Stimulated activated CD8-positive, alpha-beta memory T cell treated with anti-CD3 and anti-CD28 coated beads, Interleukin-4, amount 100 ng/mL, for 4 hours (primary cell): ENCODE data around the gene TRAP1.
"Not testable (repeated sequence)": the region's sequence is repeated elsewhere in the genome, so short reads cannot be mapped to it uniquely, and the experiment has no call there.

Source experiments
- DNase-seq, 2 donors: peaks; one replicate each; pipeline ENCODE4 v3.0.0-alpha.2; 2020; ENCODE audit warnings: low read depth in 2 of 2, low spot score in 1 of 2

TRAP1 gene

DNA sequence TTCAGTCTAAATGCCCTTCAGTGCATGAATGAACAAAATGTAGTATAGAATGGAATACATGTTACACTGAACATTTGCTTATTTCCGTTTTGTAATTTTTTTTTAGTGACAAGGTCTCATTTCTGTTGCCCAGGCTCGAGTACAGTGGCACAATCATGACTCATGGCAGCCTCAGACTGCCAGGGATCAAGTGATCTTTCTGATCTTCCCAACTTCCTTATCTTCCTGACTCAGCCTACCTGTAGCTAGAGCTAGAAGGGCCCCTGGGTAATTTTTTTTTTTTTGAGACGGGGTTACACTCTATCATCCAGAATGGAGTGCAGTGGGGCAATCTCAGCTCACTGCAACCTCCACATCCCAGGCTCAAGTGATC, 98.6 kb downstream of the TRAP1 start:
- no peak for DNase-seq

DNA sequence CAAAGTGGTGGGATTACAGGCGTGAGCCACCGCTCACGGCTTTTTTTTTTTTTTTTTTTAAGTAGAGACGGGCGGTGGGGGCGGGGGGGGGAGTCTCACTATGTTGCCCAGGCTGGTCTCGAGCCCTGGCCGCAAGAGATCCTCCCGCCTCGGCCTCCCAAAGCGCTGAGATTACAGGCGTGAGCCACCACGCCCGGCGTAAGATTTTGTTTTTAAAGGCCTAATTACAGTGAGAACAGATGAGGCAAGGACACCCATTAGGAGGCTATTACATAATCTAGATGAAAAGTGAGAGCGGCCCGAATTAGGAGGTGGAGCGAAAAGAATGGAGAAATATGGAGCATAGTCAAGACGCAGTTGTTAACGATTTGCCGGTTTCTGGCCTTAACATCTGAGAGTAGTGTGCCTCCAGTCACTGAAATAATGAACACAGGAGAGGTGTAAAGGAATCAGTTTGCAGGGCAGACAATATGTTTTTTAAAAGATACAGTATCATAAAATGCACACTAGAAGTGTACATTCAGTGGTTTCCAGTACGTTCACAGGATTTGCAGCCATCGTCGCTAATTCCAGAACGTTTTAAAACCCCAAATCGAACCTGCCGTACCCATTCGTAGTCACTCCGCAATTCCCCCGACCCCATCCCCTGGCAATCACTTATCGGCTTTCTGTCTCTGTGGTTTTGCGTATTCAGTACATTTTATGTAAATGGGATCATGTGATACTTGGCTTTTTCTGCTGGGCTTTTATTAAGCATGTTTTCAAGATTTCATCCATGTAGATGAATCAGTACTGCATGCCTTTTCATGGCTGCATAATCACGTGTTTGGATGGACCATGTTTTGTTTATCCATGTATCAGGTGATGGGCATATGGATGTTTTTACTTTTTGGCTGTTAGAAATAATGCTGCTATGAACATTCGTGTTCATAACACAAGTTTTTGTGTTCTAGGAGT, 104.5 kb downstream of the TRAP1 start:
- DNase-seq, result no peak

DNA sequence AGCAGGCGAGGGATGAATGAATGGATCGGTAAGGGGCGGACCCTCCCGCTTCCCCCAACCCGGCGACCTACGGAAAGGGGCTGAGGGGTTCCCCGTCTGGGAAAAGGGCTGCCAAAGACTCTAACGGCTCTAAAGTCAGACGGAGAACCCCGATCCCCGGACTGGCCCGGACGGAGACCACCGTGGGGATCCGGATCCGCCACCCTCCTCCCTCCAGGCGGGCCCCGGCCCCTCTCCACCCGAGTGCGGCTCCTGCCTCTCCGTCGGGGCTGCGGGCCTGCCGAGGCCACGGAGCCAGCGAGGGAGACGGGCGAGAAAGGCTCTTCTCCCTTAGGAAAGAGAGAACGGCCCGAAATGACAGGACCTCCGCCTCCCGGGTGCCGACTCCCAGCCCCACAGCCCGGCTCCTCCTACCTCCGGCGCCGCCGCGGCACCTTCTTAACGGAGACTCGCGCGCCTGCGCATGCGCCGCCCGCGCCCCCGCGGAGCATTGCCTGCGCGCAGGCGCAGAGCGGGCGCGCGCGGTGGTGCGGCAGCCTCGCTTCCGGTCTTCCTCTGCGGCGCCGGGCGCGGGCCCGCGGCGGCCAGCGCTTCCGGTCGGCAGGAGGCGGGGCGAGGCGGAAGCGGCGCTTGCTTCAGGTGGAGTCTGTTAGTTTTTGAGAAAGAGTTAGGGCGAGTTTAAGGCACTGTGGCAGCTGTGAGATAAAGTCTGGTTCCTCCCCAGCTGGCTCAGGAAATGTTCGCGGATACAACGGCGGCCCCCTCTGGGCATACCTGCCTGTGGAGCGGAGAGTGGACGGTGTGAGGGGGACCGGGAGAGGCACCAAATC, 106.0 kb downstream of the TRAP1 start, which contains the start of gene SLX4:
SLX4 (minus strand) TSS at position 461 of the 830 bp plus-strand sequence. CDS start 2,642 bp downstream, outside the sequence.
- DNase-seq, result peak; percentile 68 to 80

DNA sequence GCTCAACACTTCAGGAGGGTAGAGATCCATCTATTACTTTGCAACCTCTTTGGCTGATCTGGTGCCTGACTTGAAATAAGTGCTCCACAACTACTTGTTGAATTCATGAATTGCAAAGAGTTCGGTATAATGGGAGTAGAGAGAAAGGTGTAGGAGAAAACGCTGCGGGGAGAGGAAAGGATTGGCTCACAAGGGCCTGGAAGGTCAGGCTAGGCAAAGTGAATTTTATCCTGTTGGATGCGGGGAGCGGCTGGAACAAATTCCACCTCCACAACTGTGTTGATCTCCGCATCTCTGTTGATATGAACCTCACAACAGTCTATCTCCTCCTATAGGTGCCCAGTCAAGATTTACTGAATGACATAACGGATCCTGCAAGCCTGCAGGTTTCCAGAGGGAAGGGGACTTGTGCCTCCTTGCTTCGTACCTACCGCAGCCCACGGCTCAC, 106.6 kb downstream of the TRAP1 start:
- no peak for DNase-seq

DNA sequence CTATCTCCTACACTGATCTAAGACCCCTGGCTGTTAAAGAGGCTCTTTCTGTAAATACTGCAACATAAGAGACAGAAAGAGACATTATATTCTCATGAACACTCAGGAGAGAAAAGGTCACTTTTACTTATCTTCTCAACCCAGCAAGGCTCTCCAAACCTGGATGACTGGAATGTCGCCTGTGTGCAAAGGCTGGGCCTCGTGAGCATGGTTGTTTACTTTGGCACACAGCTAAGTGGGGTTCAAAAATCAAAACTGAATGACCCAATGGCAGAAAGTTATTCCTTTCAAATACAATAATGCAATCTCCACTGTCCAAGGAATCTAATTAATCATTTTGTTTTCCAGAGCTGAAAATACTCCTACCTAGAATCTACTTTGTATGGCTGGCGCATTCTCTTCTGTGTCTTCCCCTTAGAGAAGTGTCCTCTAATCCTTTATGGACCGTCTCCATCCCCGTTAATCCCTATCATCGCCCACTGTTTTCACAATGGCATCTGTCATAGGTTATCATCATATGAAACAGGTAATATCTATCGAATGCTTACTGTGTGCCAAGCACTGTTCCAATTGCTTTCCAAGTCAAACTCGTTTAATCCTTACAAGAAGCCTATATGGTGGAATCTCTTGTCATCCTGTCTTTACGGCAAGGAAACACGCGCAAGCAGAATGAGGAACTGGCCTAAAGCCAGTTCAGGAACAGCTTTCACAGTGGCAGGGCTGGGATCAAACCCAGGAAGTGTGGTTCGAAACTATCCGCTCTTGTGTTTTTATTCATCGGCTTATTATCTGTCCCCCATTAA, 107.2 kb downstream of the TRAP1 start:
- no peak for DNase-seq

DNA sequence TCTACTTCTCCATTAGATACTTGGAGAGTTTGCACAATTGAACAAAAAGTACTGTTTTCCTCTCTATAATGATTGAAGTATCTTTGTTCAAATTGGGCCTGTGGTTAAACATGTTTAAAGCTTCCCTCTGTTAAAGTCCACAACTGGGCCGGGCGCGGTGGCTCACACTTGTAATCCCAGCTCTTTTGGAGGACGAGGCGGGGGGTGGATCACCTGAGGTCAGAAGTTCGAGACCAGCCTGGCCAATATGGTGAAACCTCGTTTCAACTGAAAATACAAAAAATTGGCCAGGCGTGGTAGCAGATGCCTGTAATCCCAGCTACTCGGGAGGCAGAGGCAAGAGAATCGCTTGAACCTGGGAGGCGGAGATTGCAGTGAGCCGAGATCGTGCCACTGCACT, 108.3 kb downstream of the TRAP1 start:
- DNase-seq, result not testable (repeated sequence)

DNA sequence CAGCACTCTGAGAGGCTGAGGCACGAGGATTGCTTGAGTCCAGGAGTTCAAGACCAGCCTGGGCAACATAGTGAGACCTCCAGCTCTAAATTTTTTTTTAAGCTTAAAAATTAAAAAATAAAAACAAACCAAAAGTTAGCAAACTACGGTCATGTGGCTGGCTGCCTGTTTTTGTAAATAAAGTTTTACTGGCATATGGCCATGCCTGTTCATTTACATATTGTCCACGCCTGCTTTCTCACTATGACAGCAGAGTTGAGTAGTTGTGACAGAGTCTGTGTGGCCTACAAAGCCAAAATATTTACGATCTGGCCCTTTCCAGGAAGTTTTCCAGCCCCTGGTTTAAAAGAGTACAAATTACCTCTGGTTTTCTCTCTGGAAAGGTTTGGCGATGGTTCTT, 109.3 kb downstream of the TRAP1 start:
- no peak for DNase-seq
